GM12892 (cell line): ENCODE results near the gene AKAP10.

Experiments used
- POLR2A ChIP-seq: IDR thresholded peaks from 2 replicates; pipeline ENCODE4 v1.6.1; 2011; ENCODE audit warnings: low read depth, low read length, control low read depth
- POLR2AphosphoS5 ChIP-seq: IDR thresholded peaks from 2 replicates; pipeline ENCODE4 v1.6.1; 2011; ENCODE audit warnings: low read depth, low read length, control low read depth

DNA sequence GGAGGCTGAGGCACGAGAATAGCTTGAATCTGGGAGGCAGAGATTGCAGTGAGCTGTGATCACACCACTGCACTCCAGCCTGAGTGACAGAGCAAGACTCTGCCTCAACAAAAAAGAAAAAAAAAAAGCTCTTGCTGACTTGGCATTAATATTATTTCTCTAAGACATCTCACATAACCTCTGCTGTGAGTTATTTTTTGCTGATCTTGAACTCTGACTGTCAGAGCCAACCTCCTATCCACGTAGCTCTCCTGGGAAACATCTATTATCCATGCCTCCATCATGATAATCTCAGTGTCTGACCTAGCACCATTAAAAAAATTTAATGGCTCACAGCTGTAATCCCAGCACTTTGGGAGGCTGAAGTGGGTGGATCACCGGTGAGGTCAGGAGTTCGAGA, 97.2 kb downstream of the AKAP10 start:
- TF ChIP-seq POLR2AphosphoS5 (no peak), POLR2A (no peak)
